ENCODE measurements around the gene TMEM203. TPM values are rescaled to one million over a fixed set of nuclear protein-coding genes. Genes with fewer than 3 reads are reported as not detected.

The TMEM203 gene
- polyA plus RNA-seq, 1 of the 3 experiments (the other 2 are of a cell fraction) = 55.6 TPM

- TF ChIP-seq SMC3 (IDR thresholded peaks at IDR 0.05; ENCODE audit: low read depth, low read length) (no peak), NRF1 (IDR thresholded peaks at IDR 0.05; ENCODE audit: low read depth, low read length) (no peak), FOSL2 (IDR thresholded peaks at IDR 0.05; ENCODE audit: borderline replicate concordance, low read depth) (no peak), TAF1 (IDR thresholded peaks at IDR 0.05; ENCODE audit: borderline replicate concordance, low read depth, low read length) (no peak), NFIC (IDR thresholded peaks at IDR 0.05; ENCODE audit: borderline replicate concordance) (no peak), USF2 (IDR thresholded peaks at IDR 0.05; ENCODE audit: borderline replicate concordance, low read depth, low read length) (no peak), FOXM1 (IDR thresholded peaks at IDR 0.05; ENCODE audit: low read depth) (no peak), SIN3A (IDR thresholded peaks at IDR 0.05; ENCODE audit: borderline replicate concordance, low read depth, low read length) (no peak), MAX (IDR thresholded peaks at IDR 0.05; ENCODE audit: low read depth) (no peak), TEAD4 (IDR thresholded peaks at IDR 0.05; ENCODE audit: borderline replicate concordance, insufficient read depth) (no peak), GABPA (IDR thresholded peaks at IDR 0.05; ENCODE audit: low read depth) (no peak), RFX5 (IDR thresholded peaks at IDR 0.05; ENCODE audit: low read length) (no peak), RXRA (IDR thresholded peaks at IDR 0.05; ENCODE audit: borderline replicate concordance, low read depth) (no peak), USF1 (IDR thresholded peaks at IDR 0.05; ENCODE audit: borderline replicate concordance, low read depth) (no peak), RAD21 (IDR thresholded peaks at IDR 0.05; ENCODE audit: low read length) (no peak)
- Histone ChIP-seq H3K27ac (ENCODE audit: low read depth in 2 of 2, low read length in 1 of 2) (no peak overlapping the region), H3K4me2 (no peak overlapping the region), H2AFZ (ENCODE audit: low read depth) (no peak overlapping the region), H3K27me3 (ENCODE audit: insufficient read depth) (no peaks in the 10 kb centered on the region), H3K4me1 (ENCODE audit: control insufficient read depth in 1 of 2, insufficient read depth in 2 of 2, low read depth in 1 of 2, low read length in 1 of 2) (peaks cover 12 to 35% of the 10 kb centered on the region in 2 experiments; a peak in 3 of 4 replicates), H3K9me3 (no peaks in the 10 kb centered on the region), H4K20me1 (ENCODE audit: insufficient read depth) (peaks cover 20% of the 10 kb centered on the region), H3F3A (replicated peaks; ENCODE audit: insufficient read depth) (peaks cover 16% of the 10 kb centered on the region), H3K36me3 (replicated peaks in 1 of 2; ENCODE audit: control insufficient read depth in 1 of 2, insufficient read depth in 2 of 2, low read length in 1 of 2) (peaks cover 3 to 53% of the 10 kb centered on the region in 2 experiments), H3K79me2 (ENCODE audit: insufficient read depth) (peaks cover 42% of the 10 kb centered on the region), H3K9ac (no peak overlapping the region), H3K4me3 (ENCODE audit: low read depth in 2 of 2, low read length in 1 of 2) (no peak overlapping the region), H3K9me2 (no peaks in the 10 kb centered on the region)
- ChIA-PET POLR2A (no interaction called here), CTCF (interaction anchor here (1.4 kb wide), 1 partner anchor 51 kb away, joined by 4 read pairs; no protein-coding TSS in a partner anchor)
- no peak for DNase-seq
- 100% methylated on average over 5 of the region's 19 CpGs for WGBS (ENCODE audit: low lambda C conversion rate)
Measured at GRCh38 chr9:137185921-137186320, 19.5 kb downstream of the TMEM203 start.

GRCh38 chr9:137184881-137185660 is 20.4 kb downstream of the TMEM203 start:
- Histone ChIP-seq H3K36me3 (replicated peaks in 1 of 2; ENCODE audit: control insufficient read depth in 1 of 2, insufficient read depth in 2 of 2, low read length in 1 of 2) (peaks cover 2 to 56% of the 10 kb centered on the region in 2 experiments), H4K20me1 (ENCODE audit: insufficient read depth) (peaks cover 11% of the 10 kb centered on the region), H3K4me2 (no peak overlapping the region), H3K27ac (ENCODE audit: low read depth in 2 of 2, low read length in 1 of 2) (no peak overlapping the region; a peak in 1 of 4 replicates), H3K9me2 (no peaks in the 10 kb centered on the region), H2AFZ (ENCODE audit: low read depth) (no peak overlapping the region), H3K9me3 (no peaks in the 10 kb centered on the region), H3K79me2 (ENCODE audit: insufficient read depth) (peaks cover 34% of the 10 kb centered on the region), H3K4me1 (ENCODE audit: control insufficient read depth in 1 of 2, insufficient read depth in 2 of 2, low read depth in 1 of 2, low read length in 1 of 2) (peaks cover 12 to 34% of the 10 kb centered on the region in 2 experiments; a peak in 3 of 4 replicates), H3F3A (replicated peaks; ENCODE audit: insufficient read depth) (peaks cover 15% of the 10 kb centered on the region), H3K4me3 (ENCODE audit: low read depth in 2 of 2, low read length in 1 of 2) (no peak overlapping the region), H3K9ac (no peak overlapping the region), H3K27me3 (ENCODE audit: insufficient read depth) (no peaks in the 10 kb centered on the region)
- ChIA-PET POLR2A (no interaction called here), CTCF (interaction anchor here (1.4 kb wide), 1 partner anchor 52 kb away, joined by 4 read pairs; no protein-coding TSS in a partner anchor)
- TF ChIP-seq FOXJ3 (CRISPR knock-in tag; IDR thresholded peaks at IDR 0.05) (no peak), SMC3 (IDR thresholded peaks at IDR 0.05; ENCODE audit: low read depth, low read length) (no peak), GABPA (IDR thresholded peaks at IDR 0.05; ENCODE audit: low read depth) (no peak), EP300 (IDR thresholded peaks at IDR 0.05; ENCODE audit: borderline replicate concordance in 1 of 2, low read depth in 1 of 2, low read length in 1 of 2) (no peak), RCOR1 (IDR thresholded peaks at IDR 0.05; ENCODE audit: low read length) (no peak), RFX5 (IDR thresholded peaks at IDR 0.05; ENCODE audit: low read length) (no peak)
- WGBS (ENCODE audit: low lambda C conversion rate) = 95% methylated on average over 32 of the region's 48 CpGs
- no peak for DNase-seq
